Fibroblast of mammary gland (primary cell): ENCODE results near the gene RAPGEF4.
A peak's percentile ranks its signal among the peaks of the same experiment; 100 is the strongest.

Source experiments
- DNase-seq: peaks from one replicate; pipeline ENCODE4 v3.0.0-alpha.2; 2010; ENCODE audit warnings: low read depth
- H3K4me3 ChIP-seq: 2 replicates; pipeline ENCODE4 v1.5.1; 2011; ENCODE audit warnings: low read depth, mild to moderate bottlenecking, low read length, moderate library complexity; ENCODE audit not compliant: control insufficient read depth
- CTCF ChIP-seq: conservative IDR thresholded peaks from 2 replicates; pipeline ENCODE4 v1.5.1; 2011; ENCODE audit warnings: low read depth, low read length, inconsistent platforms; ENCODE audit not compliant: control insufficient read depth, insufficient read depth

RAPGEF4 gene

DNA sequence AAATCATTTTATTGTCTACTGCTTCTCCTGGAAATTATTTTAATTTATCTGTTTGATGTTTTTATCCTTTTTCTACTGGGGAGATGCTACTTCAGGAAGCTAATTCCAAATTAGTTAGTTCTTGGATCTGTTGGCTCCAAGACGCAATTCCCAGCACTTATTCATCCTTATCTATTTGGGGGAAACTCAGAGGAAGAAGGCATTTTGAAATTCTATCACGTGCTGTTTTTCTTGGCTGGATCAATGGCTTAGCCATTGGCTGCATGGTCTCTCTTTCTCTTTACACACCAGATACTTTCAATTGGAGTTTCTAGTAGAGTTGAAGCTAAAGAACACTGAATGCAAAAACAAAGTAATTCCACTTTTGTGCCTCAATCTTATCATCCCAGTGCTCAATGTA is 98.3 kb downstream of the RAPGEF4 start:
- no peak overlapping the region for H3K4me3 ChIP-seq
- DNase-seq, result peak; percentile 73
- TF ChIP-seq CTCF, result no peak

GRCh38 chr2:172834881-172835280 is 99.2 kb downstream of the RAPGEF4 start:
- TF ChIP-seq CTCF, result no peak
- DNase-seq, result no peak
- H3K4me3 ChIP-seq, result no peak overlapping the region

DNA sequence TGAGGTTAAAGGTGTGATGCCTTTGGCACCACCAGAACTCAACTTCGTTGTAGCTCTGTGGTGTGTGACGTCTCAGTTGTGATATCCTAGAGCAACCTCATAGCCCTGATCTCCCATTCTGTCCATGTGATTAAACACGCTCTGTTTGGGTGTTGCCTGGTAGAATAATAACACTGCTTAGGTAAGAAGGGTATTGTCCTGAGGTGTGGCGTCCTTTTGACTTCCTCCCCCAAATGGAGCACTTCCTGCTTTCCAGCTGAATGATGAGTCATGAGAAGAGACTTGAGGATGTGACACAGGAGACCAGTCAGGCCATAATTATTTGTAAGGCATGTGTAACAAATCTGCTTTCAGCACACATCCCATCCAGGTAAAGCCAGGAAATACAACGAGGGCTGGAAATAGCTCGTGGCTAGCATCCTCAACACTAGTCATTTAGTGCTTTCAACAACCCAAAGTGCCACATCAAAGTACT is 100.7 kb downstream of the RAPGEF4 start:
- peak; percentile 65 for DNase-seq
- no peak for TF ChIP-seq CTCF
- H3K4me3 ChIP-seq, result no peak overlapping the region

- no peak overlapping the region for H3K4me3 ChIP-seq
- no peak for DNase-seq
- TF ChIP-seq CTCF, result no peak
Measured at GRCh38 chr2:172836827-172837226, 101.2 kb downstream of the RAPGEF4 start.

- no peak for DNase-seq
- no peak overlapping the region for H3K4me3 ChIP-seq
- TF ChIP-seq CTCF, result no peak
Measured at GRCh38 chr2:172839446-172839845, 103.8 kb downstream of the RAPGEF4 start.

- H3K4me3 ChIP-seq, result no peak overlapping the region
- TF ChIP-seq CTCF, result no peak
- DNase-seq, result no peak
Measured at GRCh38 chr2:172842511-172843265, 107.0 kb downstream of the RAPGEF4 start.
